Right lobe of liver (tissue), 6 donors: ENCODE results near the gene SLC25A26. TPM values are rescaled to one million over a fixed set of nuclear protein-coding genes. Genes with fewer than 3 reads are reported as not detected.
"Not testable (repeated sequence)": the region's sequence is repeated elsewhere in the genome, so short reads cannot be mapped to it uniquely, and the experiment has no call there.

Source experiments
- ATAC-seq, 4 donors: fragments of 200-7000 bp; cut with Tn5 transposase; one replicate each; pipeline ENCODE4 v1.9.1; 2020; ENCODE audit warnings: mild to moderate bottlenecking in 4 of 4, moderate library complexity in 4 of 4
- DNase-seq, 3 donors: peaks; one replicate each; pipeline ENCODE4 v3.0.0-alpha.2; 2020
- H3K27ac ChIP-seq, 3 donors: fragments of 200-600 bp; one replicate each; pipeline ENCODE4 v1.8.0; 2022
- H3K27me3 ChIP-seq, 2 donors: fragments of 200-600 bp; one replicate each; pipeline ENCODE4 v1.8.0; 2022
- H3K36me3 ChIP-seq, 4 donors: fragments of 200-600 bp; sonication (generic) in 1 of 4; one replicate each; pipeline versions ENCODE4 v1.5.1 to v1.8.0; 2017 to 2022; ENCODE audit warnings: control low read depth in 1 of 4
- H3K4me1 ChIP-seq, 4 donors: fragments of 200-600 bp; sonication (generic) in 1 of 4; one replicate each; pipeline versions ENCODE4 v1.5.1 to v1.8.0; 2017 to 2022; ENCODE audit warnings: control low read depth in 1 of 4
- H3K4me3 ChIP-seq, 3 donors: fragments of 200-600 bp; one replicate each; pipeline ENCODE4 v1.8.0; 2022
- H3K9me3 ChIP-seq, 4 donors: fragments of 200-600 bp; sonication (generic) in 1 of 4; one replicate each; pipeline versions ENCODE4 v1.5.1 to v1.8.0; 2017 to 2022; ENCODE audit warnings: control low read depth in 1 of 4
- POLR2A ChIP-seq: fragments of 450-650 bp; IDR thresholded peaks from one replicate; pipeline ENCODE4 v1.6.1; 2017; ENCODE audit warnings: antibody characterized with exemption, mild to moderate bottlenecking
- WGBS: methylation state at CpG from one replicate; pipeline ENCODE4 v1.1.6; 2018; ENCODE audit warnings: low coverage, low lambda C conversion rate; ENCODE audit not compliant: insufficient coverage; ENCODE audit errors: missing lambda C conversion rate; 5-methylcytosine and 5-hydroxymethylcytosine counted together
- intact Hi-C, 2 donors: fragments of 100-400 bp; cut with DNase I; formaldehyde crosslinking; loops; one replicate each; pipeline versions ENCODE4 v1.11.2 to v1.14.1; 2022
- total RNA-seq, 6 experiments: library from RNA; depleted of rRNA in 2 of 6; stranded (reverse); fragments of >200 nt in 2 of 6; fragmentation: NEBNext Ultra II Directional in 3 of 6; extraction: Animal tissue kit (Norgen Biotek cat#: 25700) in 3 of 6; gene quantifications; one replicate each; pipeline versions ENCODE4 v1.1.0 to v1.2.4, GENCODE V29; 2016 to 2023
- TF ChIP-seq, protein P1 (sequence below), 4 donors: fragments of 200-600 bp in 3 of 4; fragments of 450-650 bp in 1 of 4; IDR thresholded peaks; one replicate each; pipeline versions ENCODE4 v1.5.1 to v1.8.0; 2016 to 2022; ENCODE audit warnings: antibody characterized with exemption in 4 of 4, mild to moderate bottlenecking in 2 of 4
- donor health status: DM: no; HTN: yes; CAD: no.
- donor health status: DM: no; HTN: no; CAD: no.
- donor health status: DM: no; HTN: no; CAD: no.
- donor health status: DM: no; HTN: yes; CAD: no.
- donor health status: DM: no; HTN: yes; CAD: no.

Gene SLC25A26
- total RNA-seq, 6 experiments from 2014 or later, result 11.2 to 17.4 (median 12.8) TPM

DNA sequence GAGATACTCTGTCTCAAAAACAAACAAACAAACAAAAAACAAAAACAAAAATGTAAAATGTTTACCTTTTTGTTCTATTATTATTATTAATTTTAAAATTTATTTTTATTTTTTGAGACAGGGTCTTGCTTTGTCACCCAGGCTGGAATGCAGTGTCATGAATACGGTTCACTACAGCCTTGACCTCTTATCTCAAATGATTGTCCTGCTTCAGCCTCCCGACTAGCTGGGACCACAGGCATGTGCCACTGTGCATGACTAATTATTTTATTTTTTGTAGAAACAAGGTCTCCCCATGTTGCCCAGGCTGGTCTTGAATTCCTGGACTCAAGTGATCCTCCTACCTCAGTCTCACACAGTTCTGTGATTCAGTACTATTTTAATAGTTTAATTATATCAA lies 5.7 kb upstream of the SLC25A26 start:
- WGBS, result 53% methylated on average over 2 of the region's 2 CpGs
- intact Hi-C loops, result no loop called here
- H3K27ac ChIP-seq, result no peak overlapping the region
- H3K36me3 ChIP-seq, result no peaks in the 10 kb centered on the region
- ATAC-seq (no peak), DNase-seq (no peak)
- TF ChIP-seq POLR2A, result no peak
- TF ChIP-seq, protein P1, sequence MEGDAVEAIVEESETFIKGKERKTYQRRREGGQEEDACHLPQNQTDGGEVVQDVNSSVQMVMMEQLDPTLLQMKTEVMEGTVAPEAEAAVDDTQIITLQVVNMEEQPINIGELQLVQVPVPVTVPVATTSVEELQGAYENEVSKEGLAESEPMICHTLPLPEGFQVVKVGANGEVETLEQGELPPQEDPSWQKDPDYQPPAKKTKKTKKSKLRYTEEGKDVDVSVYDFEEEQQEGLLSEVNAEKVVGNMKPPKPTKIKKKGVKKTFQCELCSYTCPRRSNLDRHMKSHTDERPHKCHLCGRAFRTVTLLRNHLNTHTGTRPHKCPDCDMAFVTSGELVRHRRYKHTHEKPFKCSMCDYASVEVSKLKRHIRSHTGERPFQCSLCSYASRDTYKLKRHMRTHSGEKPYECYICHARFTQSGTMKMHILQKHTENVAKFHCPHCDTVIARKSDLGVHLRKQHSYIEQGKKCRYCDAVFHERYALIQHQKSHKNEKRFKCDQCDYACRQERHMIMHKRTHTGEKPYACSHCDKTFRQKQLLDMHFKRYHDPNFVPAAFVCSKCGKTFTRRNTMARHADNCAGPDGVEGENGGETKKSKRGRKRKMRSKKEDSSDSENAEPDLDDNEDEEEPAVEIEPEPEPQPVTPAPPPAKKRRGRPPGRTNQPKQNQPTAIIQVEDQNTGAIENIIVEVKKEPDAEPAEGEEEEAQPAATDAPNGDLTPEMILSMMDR (IDR thresholded peaks at IDR 0.05), result no peak
- H3K9me3 ChIP-seq, result no peaks in the 10 kb centered on the region
- H3K27me3 ChIP-seq, result no peaks in the 10 kb centered on the region
- H3K4me3 ChIP-seq, result no peak overlapping the region
- no peaks in the 10 kb centered on the region for H3K4me1 ChIP-seq

DNA sequence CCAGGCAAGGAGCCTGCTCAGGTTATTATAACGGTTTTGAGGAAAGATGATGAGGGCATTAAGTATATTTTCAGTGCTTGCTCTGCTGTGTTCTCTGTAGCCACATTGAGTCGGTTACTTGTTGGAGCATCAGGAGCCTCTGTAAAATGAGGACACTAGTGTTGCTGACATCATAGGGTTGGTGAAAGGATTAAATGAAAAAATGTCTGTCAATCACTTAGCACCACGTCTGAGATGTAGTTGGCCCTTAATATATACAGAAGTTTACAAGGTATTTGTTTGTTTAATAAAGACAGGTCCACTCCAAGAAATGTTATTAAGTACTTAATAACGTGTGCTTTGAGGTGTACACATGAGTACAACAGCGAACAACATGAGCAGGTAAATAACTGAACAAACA lies 735 bp upstream of the SLC25A26 start:
- H3K36me3 ChIP-seq, result peaks cover 0 to 6% (median 0%) of the 10 kb centered on the region in 4 donors
- no peak for DNase-seq
- H3K27ac ChIP-seq, result peak overlapping the region in 1 of 3 donors; percentile 68
- ATAC-seq, result no peak
- peaks cover 0 to 8% (median 0%) of the 10 kb centered on the region in 4 donors for H3K4me1 ChIP-seq
- TF ChIP-seq POLR2A, result no peak
- TF ChIP-seq, protein P1 (IDR thresholded peaks at IDR 0.05), result no peak
- H3K4me3 ChIP-seq, result peak overlapping the region; percentile 67 to 92 (median 76)
- intact Hi-C loops, result no loop called here
- no peaks in the 10 kb centered on the region for H3K27me3 ChIP-seq
- WGBS, result 19% methylated on average over 5 of the region's 5 CpGs
- no peaks in the 10 kb centered on the region for H3K9me3 ChIP-seq

DNA sequence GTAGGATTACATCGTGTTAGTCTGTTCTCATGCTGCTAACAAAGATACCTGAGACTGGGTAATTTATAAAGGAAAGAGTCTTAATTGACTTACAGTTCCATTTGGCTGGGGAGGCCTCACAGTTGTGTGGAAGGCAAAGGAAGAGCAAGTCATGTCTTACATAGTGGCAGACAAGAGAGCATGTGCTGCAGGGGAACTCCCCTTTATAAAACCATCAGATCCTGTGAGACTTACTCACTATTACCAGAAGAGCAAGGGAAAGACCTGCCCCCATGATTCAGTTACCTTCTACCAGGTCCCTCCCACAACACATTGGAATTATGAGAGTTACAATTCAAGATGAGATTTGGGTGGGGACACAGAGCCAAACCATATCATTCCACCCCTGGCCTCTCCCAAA lies 3.4 kb downstream of the SLC25A26 start:
- Histone ChIP-seq H3K27ac (no peak overlapping the region), H3K4me3 (no peak overlapping the region), H3K4me1 (peaks cover 0 to 24% (median 0%) of the 10 kb centered on the region in 4 donors), H3K9me3 (no peaks in the 10 kb centered on the region), H3K27me3 (no peaks in the 10 kb centered on the region), H3K36me3 (peaks cover 0 to 6% (median 0%) of the 10 kb centered on the region in 4 donors)
- no peak for ATAC-seq
- WGBS, result 92% methylated on average over 1 of the region's 1 CpG
- TF ChIP-seq, protein P1 (IDR thresholded peaks at IDR 0.05), result no peak
- TF ChIP-seq POLR2A, result no peak
- DNase-seq, result no peak
- intact Hi-C loops, result no loop called here

DNA sequence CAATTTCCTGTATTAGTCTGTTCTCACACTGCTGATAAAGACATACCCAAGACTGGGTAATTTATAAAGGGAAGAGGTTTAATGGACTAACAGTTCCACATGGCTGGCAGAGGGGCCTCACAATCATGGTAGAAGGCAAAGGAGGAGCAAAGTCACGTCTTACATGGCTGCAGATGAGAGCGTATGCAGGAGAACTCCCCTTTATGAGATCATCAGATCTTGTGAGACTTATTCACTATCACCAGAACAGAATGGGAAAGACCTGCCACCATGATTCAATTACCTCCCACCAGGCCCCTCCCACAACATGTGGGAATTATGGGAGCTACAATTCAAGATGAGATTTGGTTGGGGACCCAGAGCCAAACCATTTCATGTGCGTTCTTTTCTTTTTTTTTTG lies 5.3 kb downstream of the SLC25A26 start:
- DNase-seq, H3K27me3 ChIP-seq, H3K9me3 ChIP-seq, H3K36me3 ChIP-seq, H3K4me3 ChIP-seq, ATAC-seq, H3K27ac ChIP-seq, intact Hi-C loops: not testable (repeated sequence)
- WGBS, result 89% methylated on average over 3 of the region's 3 CpGs
- H3K4me1 ChIP-seq, result peaks cover 0 to 27% (median 0%) of the 10 kb centered on the region in 4 donors

DNA sequence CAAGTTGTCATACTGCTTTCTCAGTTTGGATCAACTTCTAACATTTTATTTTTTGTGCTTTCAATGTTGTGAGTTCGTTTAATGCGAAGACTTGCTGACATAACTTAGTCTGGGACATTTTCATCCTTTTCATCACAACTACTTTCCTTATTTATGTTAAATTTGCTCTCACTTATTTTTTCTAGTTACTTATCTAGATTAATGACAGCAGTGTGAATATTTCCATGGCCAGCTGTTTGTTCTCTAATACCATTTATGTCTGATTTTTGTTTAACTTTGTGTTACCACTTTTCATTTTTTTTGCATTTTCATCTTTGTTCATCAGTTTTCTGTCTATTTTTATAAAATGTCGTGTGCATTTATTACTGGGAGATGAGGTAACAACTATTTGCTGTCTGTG lies 6.2 kb downstream of the SLC25A26 start:
- TF ChIP-seq, protein P1 (IDR thresholded peaks at IDR 0.05), result no peak
- no peak for TF ChIP-seq POLR2A
- intact Hi-C loops, result no loop called here
- peaks cover 0 to 6% (median 0%) of the 10 kb centered on the region in 4 donors for H3K36me3 ChIP-seq
- peaks cover 0 to 19% (median 0%) of the 10 kb centered on the region in 4 donors for H3K4me1 ChIP-seq
- DNase-seq (no peak), ATAC-seq (no peak)
- 69% methylated on average over 3 of the region's 3 CpGs for WGBS
- no peaks in the 10 kb centered on the region for H3K9me3 ChIP-seq
- no peak overlapping the region for H3K4me3 ChIP-seq
- H3K27ac ChIP-seq, result peak overlapping the region in 2 of 3 donors; percentile 37 to 56
- no peaks in the 10 kb centered on the region for H3K27me3 ChIP-seq
